ENCODE measurements around the gene GCLM. TPM values are rescaled to one million over a fixed set of nuclear protein-coding genes. Genes with fewer than 3 reads are reported as not detected.

Gene GCLM
- polyA plus RNA-seq, 2 of the 4 experiments (the other 2 are of a cell fraction): 100 to 163 TPM

DNA sequence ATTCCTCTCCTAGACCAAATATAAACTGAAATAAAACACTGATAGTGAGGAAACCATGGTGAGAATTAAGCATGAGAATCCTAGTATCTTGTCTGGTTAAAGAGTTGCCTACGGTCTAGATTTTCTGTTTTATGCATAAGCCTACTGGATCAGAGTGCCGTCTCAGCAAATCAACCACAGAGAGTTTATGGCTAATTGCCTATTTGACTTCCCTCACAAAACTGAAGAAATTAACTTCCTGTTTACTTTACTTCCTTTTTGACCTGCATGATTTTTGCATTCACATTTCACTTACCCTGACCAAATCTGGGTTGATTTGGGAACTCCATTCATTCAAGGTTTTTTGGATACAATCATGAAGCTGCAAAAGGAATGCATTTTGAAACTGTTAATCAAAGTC is 5.0 kb downstream of the GCLM start:
- Histone ChIP-seq H3K4me2 (peak overlapping the region; percentile 91), H3K9me3 (no peaks in the 10 kb centered on the region), H3K27ac (0 out of 6 replicates have a peak overlapping the region, but pooled peaks of 1 of the 2 experiments have one; percentile 5), H3K4me3 (peak overlapping the region; percentile 92), H3K4me1 (peaks cover 48% of the 10 kb centered on the region)
- TF ChIP-seq HOXB5 (CRISPR knock-in tag; IDR thresholded peaks at IDR 0.05) (no peak), MAFK (IDR thresholded peaks at IDR 0.05; ENCODE audit: partially characterized antibody) (peak; percentile 51)
- FAIRE-seq: no peak
- ATAC-seq: no peak
- POLR2A ChIA-PET: no interaction called here
- 17% methylated on average over 2 of the region's 2 CpGs for WGBS (ENCODE audit: missing lambda C conversion rate)
- DNase-seq (ENCODE audit: low read depth in 1 of 2, low spot score in 1 of 2): no peak
- CTCF ChIA-PET: no interaction called here

DNA sequence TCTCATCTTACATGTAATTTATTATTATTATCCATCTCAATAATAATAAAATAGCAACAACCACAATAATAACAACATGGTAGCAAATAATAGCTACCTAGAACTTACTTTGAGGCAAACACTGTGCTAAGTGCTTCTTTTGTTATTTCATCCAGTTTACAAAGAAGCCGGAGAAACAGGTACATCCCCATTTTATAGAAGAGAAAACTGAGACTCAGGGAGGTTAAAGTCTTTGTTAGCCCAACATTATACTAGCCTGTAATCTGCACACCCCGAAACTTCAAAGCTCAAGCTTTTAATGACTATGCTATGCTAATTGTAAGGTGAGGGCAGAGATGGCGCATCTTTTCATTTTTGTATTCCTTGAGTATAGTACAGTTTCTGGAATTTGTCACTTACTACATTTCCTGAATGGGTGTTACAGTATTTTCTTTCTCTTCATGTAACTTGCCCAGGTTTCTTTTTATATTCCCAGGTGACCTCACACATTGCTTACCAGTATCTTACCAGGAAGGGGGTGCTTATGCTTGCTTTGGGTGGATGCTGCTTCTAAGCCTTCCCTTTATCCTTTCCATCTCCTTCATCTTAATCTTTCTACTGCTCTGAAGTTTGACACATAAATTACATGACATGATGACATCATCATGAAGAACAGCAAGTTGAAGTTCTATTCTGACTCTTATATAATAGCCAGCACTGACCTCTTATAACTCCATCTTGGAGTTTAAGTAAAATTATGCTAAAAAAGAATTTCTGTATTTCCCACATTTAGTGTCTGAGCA is 8.3 kb downstream of the GCLM start:
- Histone ChIP-seq H3K4me1 (peaks cover 54% of the 10 kb centered on the region), H3K9me3 (no peaks in the 10 kb centered on the region), H3K4me2 (no peak overlapping the region), H3K27ac (no peak overlapping the region), H3K4me3 (no peak overlapping the region)
- ATAC-seq (no peak), DNase-seq (ENCODE audit: low read depth in 1 of 2, low spot score in 1 of 2) (no peak), FAIRE-seq (no peak)
- POLR2A ChIA-PET: no interaction called here
- TF ChIP-seq FOSB (CRISPR knock-in tag; IDR thresholded peaks at IDR 0.05): peak; percentile 2; the same call in 1 of the 2 replicates
- peak; percentile 78; the same call in 1 of the 2 replicates for TF ChIP-seq HOXA7 (CRISPR knock-in tag; IDR thresholded peaks at IDR 0.05)
- TF ChIP-seq CHD4 (IDR thresholded peaks at IDR 0.05; ENCODE audit: borderline replicate concordance): no peak
- peak; percentile 65; the same call in 1 of the 2 replicates for TF ChIP-seq TP53 (CRISPR knock-in tag; IDR thresholded peaks at IDR 0.05)
- TF ChIP-seq, protein P1, sequence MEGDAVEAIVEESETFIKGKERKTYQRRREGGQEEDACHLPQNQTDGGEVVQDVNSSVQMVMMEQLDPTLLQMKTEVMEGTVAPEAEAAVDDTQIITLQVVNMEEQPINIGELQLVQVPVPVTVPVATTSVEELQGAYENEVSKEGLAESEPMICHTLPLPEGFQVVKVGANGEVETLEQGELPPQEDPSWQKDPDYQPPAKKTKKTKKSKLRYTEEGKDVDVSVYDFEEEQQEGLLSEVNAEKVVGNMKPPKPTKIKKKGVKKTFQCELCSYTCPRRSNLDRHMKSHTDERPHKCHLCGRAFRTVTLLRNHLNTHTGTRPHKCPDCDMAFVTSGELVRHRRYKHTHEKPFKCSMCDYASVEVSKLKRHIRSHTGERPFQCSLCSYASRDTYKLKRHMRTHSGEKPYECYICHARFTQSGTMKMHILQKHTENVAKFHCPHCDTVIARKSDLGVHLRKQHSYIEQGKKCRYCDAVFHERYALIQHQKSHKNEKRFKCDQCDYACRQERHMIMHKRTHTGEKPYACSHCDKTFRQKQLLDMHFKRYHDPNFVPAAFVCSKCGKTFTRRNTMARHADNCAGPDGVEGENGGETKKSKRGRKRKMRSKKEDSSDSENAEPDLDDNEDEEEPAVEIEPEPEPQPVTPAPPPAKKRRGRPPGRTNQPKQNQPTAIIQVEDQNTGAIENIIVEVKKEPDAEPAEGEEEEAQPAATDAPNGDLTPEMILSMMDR (IDR thresholded peaks at IDR 0.05): no peak
- CTCF ChIA-PET: no interaction called here
- 87% methylated on average over 3 of the region's 3 CpGs for WGBS (ENCODE audit: missing lambda C conversion rate)

DNA sequence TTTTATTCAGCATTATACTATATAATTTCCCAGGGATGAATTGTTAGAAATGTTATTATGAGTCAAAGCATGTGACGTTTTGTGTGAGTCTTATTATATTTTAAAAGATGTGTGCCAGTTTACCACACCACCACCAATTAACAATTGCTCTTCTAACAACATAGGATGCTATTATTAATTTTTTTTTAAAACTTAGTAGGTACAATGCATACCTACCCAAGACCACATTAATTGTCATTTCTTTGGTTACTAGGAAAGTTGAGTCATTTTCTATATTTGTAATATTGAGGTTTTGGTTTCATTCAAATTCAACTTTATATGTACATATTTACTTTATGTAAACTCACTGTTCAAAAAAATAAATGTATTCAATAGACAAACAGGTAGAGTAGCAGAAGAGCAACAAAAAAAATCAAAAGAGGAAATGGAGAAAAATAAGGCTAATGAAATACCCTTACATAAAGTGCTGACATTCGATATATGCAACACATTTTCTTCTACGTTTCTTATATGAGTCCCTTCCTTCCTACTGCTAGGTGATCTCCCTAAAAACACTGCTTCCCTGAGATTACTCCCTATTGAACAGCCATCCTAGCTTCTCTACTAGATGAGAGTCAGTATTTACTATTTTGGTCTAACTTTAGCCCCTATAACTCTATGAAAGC is 9.6 kb downstream of the GCLM start:
- ATAC-seq (no peak), DNase-seq (ENCODE audit: low read depth in 1 of 2, low spot score in 1 of 2) (no peak), FAIRE-seq (no peak)
- WGBS (ENCODE audit: missing lambda C conversion rate): 74% methylated on average over 3 of the region's 3 CpGs
- TF ChIP-seq, protein P2, sequence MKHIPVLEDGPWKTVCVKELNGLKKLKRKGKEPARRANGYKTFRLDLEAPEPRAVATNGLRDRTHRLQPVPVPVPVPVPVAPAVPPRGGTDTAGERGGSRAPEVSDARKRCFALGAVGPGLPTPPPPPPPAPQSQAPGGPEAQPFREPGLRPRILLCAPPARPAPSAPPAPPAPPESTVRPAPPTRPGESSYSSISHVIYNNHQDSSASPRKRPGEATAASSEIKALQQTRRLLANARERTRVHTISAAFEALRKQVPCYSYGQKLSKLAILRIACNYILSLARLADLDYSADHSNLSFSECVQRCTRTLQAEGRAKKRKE (CRISPR knock-in tag; IDR thresholded peaks at IDR 0.05; ENCODE audit: low read depth): no peak
- TF ChIP-seq HEYL (CRISPR knock-in tag; IDR thresholded peaks at IDR 0.05) (no peak), NR3C1 (IDR thresholded peaks at IDR 0.05) (no peak), ZSCAN20 (CRISPR knock-in tag; IDR thresholded peaks at IDR 0.05) (no peak), MYC (IDR thresholded peaks at IDR 0.05; ENCODE audit: borderline replicate concordance, low read length) (no peak), FOSL2 (IDR thresholded peaks at IDR 0.05) (no peak), FOSL2 (CRISPR knock-in tag; IDR thresholded peaks at IDR 0.05) (no peak), ESRRA (IDR thresholded peaks at IDR 0.05; ENCODE audit: borderline replicate concordance, low read length) (no peak), TFCP2L1 (CRISPR knock-in tag; IDR thresholded peaks at IDR 0.05) (0 out of 2 replicates have a peak, but pooled peaks have one; percentile 35), CHD2 (IDR thresholded peaks at IDR 0.05; ENCODE audit: low read length, partially characterized antibody) (no peak), GATA3 (IDR thresholded peaks at IDR 0.05; ENCODE audit: borderline replicate concordance) (no peak), SREBF2 (IDR thresholded peaks at IDR 0.05) (no peak), MAFK (IDR thresholded peaks at IDR 0.05; ENCODE audit: partially characterized antibody) (peak; percentile 56)
- TF ChIP-seq, protein P3, sequence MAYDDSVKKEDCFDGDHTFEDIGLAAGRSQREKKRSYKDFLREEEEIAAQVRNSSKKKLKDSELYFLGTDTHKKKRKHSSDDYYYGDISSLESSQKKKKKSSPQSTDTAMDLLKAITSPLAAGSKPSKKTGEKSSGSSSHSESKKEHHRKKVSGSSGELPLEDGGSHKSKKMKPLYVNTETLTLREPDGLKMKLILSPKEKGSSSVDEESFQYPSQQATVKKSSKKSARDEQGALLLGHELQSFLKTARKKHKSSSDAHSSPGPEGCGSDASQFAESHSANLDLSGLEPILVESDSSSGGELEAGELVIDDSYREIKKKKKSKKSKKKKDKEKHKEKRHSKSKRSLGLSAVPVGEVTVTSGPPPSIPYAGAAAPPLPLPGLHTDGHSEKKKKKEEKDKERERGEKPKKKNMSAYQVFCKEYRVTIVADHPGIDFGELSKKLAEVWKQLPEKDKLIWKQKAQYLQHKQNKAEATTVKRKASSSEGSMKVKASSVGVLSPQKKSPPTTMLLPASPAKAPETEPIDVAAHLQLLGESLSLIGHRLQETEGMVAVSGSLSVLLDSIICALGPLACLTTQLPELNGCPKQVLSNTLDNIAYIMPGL (CRISPR knock-in tag; IDR thresholded peaks at IDR 0.05; ENCODE audit: borderline replicate concordance): no peak
- TF ChIP-seq, protein P1 (IDR thresholded peaks at IDR 0.05): no peak
- TF ChIP-seq, protein P4, sequence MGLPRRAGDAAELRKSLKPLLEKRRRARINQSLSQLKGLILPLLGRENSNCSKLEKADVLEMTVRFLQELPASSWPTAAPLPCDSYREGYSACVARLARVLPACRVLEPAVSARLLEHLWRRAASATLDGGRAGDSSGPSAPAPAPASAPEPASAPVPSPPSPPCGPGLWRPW (IDR thresholded peaks at IDR 0.05): no peak
- Histone ChIP-seq H3K27ac (no peak overlapping the region), H3K4me3 (no peak overlapping the region), H3K4me1 (peaks cover 47% of the 10 kb centered on the region), H3K9me3 (no peaks in the 10 kb centered on the region), H3K4me2 (no peak overlapping the region)
- POLR2A ChIA-PET: no interaction called here
- CTCF ChIA-PET: no interaction called here

All from A549 (cell line).